Measurements from ENCODE around the gene TGDS.
"Not testable (repeated sequence)": the region's sequence is repeated elsewhere in the genome, so short reads cannot be mapped to it uniquely, and the experiment has no call there.

The TGDS gene, protein sequence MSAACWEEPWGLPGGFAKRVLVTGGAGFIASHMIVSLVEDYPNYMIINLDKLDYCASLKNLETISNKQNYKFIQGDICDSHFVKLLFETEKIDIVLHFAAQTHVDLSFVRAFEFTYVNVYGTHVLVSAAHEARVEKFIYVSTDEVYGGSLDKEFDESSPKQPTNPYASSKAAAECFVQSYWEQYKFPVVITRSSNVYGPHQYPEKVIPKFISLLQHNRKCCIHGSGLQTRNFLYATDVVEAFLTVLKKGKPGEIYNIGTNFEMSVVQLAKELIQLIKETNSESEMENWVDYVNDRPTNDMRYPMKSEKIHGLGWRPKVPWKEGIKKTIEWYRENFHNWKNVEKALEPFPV

DNA sequence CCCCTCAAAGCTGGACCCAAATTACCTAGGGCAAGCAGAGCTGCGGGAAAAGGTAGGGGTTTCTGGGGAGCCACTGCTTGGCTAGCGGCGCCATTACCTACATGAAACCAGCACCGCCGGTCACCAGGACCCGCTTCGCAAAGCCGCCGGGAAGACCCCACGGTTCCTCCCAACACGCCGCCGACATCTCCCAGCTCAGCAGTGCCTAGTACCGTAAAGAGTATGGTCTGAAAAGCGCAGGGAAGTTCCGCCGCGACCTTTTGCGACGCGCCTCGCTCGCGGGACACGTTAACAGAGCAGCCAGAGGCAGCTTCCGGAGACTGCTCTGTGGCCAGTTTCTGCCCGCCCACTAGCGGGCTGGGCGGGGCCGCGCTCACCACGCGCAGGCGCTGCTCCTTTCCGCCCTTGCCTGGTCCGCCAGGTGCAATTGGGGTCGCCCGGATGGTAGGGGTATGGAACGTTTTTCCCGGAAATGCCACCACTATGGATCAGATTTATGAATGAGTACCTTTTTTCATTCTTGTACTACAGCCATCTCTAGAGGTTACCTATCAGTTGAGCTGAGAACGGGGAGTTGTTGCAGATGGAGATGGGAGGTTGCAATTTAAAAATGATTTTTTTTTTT lies at the start of gene TGDS:
Gene TGDS, minus strand, starts transcription at position 203 of the 625 bp plus-strand sequence. Its CDS starts 16 bp downstream, at position 187.
- DNase-seq (ENCODE audit: low spot score in 2 of 2) = peak; percentile 90 to 94
- Histone ChIP-seq H3K36me3 (replicated peaks) (peaks cover 23% of the 10 kb centered on the region), H3K27me3 (ENCODE audit: low read depth) (no peaks in the 10 kb centered on the region), H3K4me3 (peak within 1 kb of the TSS; percentile 92), H3K4me1 (no peaks in the 10 kb centered on the region; the same call in 1 of the 2 replicates), H3K9me3 (no peaks in the 10 kb centered on the region)
- in situ Hi-C loops (cut with MboI; ENCODE audit: low sequenced_read_pairs) = no loop called here

DNA sequence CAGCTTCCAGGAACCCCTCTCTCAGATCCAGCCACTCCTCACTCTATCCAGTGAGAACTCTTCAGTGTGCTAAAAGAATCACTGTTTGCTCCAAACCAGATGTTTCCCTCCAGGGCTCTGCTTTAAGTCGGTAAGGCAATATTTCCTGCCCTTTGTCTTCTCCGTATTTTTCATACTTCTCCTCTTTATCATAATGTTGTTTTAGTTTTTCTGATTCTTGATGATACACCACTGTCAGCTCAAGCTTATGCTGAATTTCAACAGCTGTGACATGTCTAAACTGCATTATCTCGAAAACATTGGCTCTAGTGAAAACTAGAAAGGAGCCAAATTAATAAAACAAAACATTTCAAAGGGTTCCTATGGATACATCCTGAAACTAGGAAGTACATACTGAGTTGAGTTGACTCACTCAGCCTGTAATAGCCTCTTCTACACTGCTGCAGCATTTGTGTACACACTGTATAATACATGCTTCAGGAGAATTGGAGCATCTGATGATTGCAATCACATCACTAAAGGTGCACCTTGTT lies 45.5 kb upstream of the TGDS start:
- H3K4me1 ChIP-seq = no peaks in the 10 kb centered on the region
- in situ Hi-C loops (cut with MboI; ENCODE audit: low sequenced_read_pairs) = loop anchor here (25.0 kb wide), 1 partner anchor 771 kb away; no protein-coding TSS in a partner anchor
- no peak overlapping the region for H3K4me3 ChIP-seq
- H3K27me3 ChIP-seq (ENCODE audit: low read depth) = no peaks in the 10 kb centered on the region
- no peaks in the 10 kb centered on the region for H3K9me3 ChIP-seq
- DNase-seq (ENCODE audit: low spot score in 2 of 2) = no peak
- H3K36me3 ChIP-seq (replicated peaks) = no peaks in the 10 kb centered on the region

DNA sequence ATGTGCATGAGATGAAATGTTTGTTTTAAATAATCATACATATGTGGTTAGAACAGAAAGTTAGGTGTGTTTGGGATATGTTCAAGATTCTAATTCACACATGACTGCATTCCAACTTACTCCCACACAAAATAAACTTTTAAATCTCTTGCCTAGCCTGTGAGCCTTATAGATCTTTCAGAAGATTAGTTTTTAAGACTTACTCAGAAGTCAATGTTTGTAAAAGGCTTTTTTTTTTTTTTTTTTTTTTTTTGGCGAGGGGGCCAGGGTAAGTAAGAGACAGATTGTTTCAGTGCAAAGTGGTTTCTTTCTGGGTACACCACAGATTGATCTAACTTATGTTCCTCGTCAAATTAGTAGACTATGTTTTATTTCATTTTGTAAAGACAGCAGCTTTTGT lies 44.8 kb upstream of the TGDS start:
- in situ Hi-C loops (cut with MboI; ENCODE audit: low sequenced_read_pairs) = loop anchor here (25.0 kb wide), 1 partner anchor 772 kb away; no protein-coding TSS in a partner anchor
- no peak for DNase-seq (ENCODE audit: low spot score in 2 of 2)
- no peaks in the 10 kb centered on the region for H3K27me3 ChIP-seq (ENCODE audit: low read depth)
- H3K4me3 ChIP-seq = no peak overlapping the region
- no peaks in the 10 kb centered on the region for H3K36me3 ChIP-seq (replicated peaks)
- H3K4me1 ChIP-seq = no peaks in the 10 kb centered on the region
- no peaks in the 10 kb centered on the region for H3K9me3 ChIP-seq

DNA sequence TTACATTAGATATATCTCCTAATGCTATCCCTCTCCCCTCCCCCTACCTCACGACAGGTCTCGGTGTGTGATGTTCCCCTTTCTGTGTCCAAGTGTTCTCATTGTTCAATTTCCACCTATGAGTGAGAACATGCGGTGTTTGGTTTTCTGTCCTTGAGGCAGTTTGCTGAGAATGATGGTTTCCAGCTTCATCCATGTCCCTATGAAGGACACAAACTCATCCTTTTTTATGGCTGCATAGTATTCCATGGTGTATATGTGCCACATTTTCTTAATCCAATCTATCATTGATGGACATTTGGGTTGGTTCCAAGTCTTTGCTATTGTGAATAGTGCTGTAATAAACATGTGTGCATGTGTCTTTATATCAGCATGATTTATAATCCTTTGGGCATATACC lies 41.7 kb upstream of the TGDS start:
- H3K36me3 ChIP-seq (replicated peaks); H3K9me3 ChIP-seq; H3K27me3 ChIP-seq (ENCODE audit: low read depth); H3K4me3 ChIP-seq; H3K4me1 ChIP-seq; DNase-seq (ENCODE audit: low spot score in 2 of 2): not testable (repeated sequence)
- in situ Hi-C loops (cut with MboI; ENCODE audit: low sequenced_read_pairs) = loop anchor here (25.0 kb wide), 1 partner anchor 775 kb away; no protein-coding TSS in a partner anchor

DNA sequence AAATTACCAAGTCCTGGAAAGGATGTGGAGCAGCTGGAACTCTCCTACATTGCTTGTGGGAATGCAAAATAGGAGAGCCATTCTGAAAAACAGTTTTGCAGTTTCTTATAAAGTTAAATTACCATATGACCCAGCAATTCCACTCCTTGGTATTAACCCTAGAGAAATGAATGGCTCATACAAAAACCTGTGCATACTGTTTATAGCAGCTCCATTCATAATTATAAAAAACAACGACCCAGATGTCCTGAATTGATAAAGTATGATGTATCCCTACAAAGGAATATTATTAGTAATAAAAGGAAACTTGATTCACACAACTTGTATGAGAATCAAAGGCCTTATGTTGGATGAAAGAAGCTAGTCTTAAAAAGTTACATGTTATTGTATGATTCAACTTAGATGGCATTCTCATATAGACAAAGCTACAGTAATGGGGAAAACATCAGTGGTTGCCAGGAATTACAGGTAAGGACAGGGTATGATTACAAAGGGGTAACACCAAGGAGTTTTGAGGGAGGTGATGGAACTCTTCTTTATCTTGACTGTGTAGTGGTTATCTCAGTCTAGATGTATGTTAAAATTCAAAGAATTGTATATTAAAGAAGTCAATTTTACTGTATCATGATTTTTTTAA lies 41.1 kb upstream of the TGDS start:
- Histone ChIP-seq H3K27me3 (ENCODE audit: low read depth) (no peaks in the 10 kb centered on the region), H3K9me3 (no peaks in the 10 kb centered on the region), H3K4me3 (no peak overlapping the region), H3K4me1 (no peaks in the 10 kb centered on the region), H3K36me3 (replicated peaks) (no peaks in the 10 kb centered on the region)
- in situ Hi-C loops (cut with MboI; ENCODE audit: low sequenced_read_pairs) = loop anchor here (25.0 kb wide), 1 partner anchor 775 kb away; no protein-coding TSS in a partner anchor
- DNase-seq (ENCODE audit: low spot score in 2 of 2) = no peak

DNA sequence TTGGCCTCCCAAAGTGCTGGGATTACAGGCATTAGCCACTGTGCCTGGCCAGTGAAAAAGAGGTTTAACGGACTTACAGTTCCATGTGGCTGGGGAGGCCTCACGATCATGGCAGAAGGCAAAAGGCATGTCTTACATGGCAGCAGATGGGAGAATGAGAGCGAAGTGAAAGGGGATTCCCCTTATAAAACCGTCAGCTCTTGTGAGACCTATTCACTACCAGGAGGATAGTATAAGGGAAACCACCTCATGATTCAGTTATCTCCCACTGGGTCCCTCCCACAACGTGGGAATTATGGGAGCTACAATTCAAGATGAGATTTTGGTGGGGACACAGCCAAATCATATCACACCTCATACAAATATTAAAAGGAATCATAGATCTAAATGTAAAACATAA lies 40.1 kb upstream of the TGDS start:
- H3K9me3 ChIP-seq; H3K4me3 ChIP-seq; H3K4me1 ChIP-seq; DNase-seq (ENCODE audit: low spot score in 2 of 2); H3K36me3 ChIP-seq (replicated peaks); H3K27me3 ChIP-seq (ENCODE audit: low read depth): not testable (repeated sequence)
- in situ Hi-C loops (cut with MboI; ENCODE audit: low sequenced_read_pairs) = loop anchor here (25.0 kb wide), 1 partner anchor 776 kb away; no protein-coding TSS in a partner anchor

DNA sequence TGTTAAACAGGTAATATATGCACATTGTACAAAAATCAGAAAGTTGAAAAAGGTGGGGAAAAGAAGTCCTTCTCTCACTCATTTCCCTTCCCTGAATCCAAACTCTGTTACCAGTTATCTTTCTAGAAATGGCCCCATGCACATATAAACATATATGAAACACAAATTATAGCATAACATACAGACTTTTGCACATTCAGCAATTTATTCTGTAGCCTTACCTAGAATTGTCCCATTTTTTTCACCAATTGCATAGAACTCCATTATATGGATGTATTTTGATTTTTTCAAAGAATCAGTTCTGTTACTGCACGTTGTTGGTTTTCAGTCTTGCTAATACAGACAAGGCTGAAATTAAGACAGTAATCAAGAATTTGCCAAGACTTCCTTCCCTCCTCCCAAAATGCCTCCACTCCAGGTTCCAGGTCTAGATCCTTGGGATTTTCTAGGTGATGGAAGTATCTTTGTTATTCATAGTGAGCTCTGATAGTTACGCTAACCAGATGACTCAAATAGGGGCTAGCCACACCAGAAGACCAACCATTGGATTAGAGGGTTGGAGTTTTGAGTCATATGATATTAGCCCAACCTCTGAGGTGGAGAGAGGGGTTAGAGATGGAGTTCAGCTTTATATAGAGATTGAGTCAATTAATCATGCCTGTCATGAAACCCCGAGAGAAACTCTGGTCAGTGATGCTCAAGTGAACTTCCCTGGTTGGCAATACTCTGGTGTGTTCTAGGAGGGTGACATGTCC lies 36.5 kb upstream of the TGDS start:
- Histone ChIP-seq H3K9me3 (no peaks in the 10 kb centered on the region), H3K27me3 (ENCODE audit: low read depth) (no peaks in the 10 kb centered on the region), H3K36me3 (replicated peaks) (peaks cover 5% of the 10 kb centered on the region; the same call in 1 of the 2 replicates), H3K4me1 (no peaks in the 10 kb centered on the region; the same call in 1 of the 2 replicates), H3K4me3 (no peak overlapping the region)
- in situ Hi-C loops (cut with MboI; ENCODE audit: low sequenced_read_pairs) = loop anchor here (25.0 kb wide), 1 partner anchor 780 kb away; no protein-coding TSS in a partner anchor
- no peak for DNase-seq (ENCODE audit: low spot score in 2 of 2)

DNA sequence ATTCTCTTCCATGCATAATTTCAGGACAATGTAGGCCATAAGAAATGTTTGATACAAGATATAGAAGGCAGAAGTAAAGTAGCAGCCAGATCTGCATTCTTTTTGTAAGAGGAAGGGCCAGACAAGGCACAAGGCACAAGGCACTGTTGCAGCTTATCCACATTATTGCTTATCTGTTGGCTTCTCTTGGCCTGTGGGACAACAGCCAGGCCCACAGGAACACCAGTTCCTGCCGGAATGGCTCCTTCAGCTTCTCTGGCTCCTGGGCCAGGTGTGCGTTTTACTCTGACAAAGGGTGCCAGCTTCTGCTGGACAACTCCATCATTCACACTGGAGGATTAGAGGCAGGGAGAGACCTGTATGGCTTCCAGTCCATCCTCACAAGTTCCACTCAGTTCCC lies 34.9 kb upstream of the TGDS start:
- DNase-seq (ENCODE audit: low spot score in 2 of 2) = no peak
- in situ Hi-C loops (cut with MboI; ENCODE audit: low sequenced_read_pairs) = loop anchor here (25.0 kb wide), 1 partner anchor 781 kb away; no protein-coding TSS in a partner anchor
- peaks cover 5% of the 10 kb centered on the region; the same call in 1 of the 2 replicates for H3K36me3 ChIP-seq (replicated peaks)

DNA sequence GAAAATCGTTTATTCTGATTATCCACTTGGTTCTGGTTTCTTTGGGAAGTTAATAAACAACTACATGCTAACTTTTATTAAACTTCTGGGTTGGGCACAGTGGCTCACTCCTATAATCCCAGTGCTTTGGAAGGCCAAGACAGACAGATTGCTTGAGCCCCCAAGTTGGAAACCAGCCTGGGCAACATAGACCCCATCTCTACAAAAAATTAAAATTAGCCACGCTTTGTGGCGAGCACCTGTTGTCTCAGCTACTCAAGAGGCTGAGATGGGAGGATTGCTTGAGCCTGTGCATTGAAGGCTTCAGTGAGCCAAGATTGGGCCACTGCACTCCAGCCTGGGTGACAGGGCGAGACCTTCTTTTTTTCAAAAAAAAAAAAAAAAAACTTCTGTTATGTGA lies 27.4 kb upstream of the TGDS start:
- in situ Hi-C loops (cut with MboI; ENCODE audit: low sequenced_read_pairs) = no loop called here
- peaks cover 12% of the 10 kb centered on the region for H3K36me3 ChIP-seq (replicated peaks)
- no peaks in the 10 kb centered on the region for H3K9me3 ChIP-seq
- no peak for DNase-seq (ENCODE audit: low spot score in 2 of 2)
- H3K4me1 ChIP-seq = no peaks in the 10 kb centered on the region
- no peak overlapping the region for H3K4me3 ChIP-seq
- no peaks in the 10 kb centered on the region for H3K27me3 ChIP-seq (ENCODE audit: low read depth)

More for the DNA sequence above, 34.9 kb upstream of the TGDS start:
- H3K27me3 ChIP-seq (ENCODE audit: low read depth) = no peaks in the 10 kb centered on the region
- H3K4me3 ChIP-seq = no peak overlapping the region
- H3K4me1 ChIP-seq = no peaks in the 10 kb centered on the region; the same call in 1 of the 2 replicates
- H3K9me3 ChIP-seq = no peaks in the 10 kb centered on the region

DNA sequence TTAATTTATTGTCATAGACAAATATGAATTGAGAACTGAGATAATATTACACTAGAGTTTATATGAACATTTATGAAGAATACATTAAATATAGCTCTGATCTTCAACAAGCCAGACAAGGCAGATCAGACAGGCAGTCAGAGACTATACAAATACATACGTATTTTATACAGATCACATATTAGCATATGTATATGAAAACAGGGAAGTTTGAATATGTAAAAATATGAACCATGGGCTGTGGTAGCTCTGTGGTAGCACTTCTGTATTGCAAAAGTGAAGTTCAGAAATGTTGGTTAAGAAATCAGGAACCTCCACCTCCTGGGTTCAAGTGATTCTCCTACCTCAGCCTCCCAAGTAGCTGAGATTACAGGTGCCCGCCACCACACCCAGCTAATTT lies 26.4 kb upstream of the TGDS start:
- Histone ChIP-seq H3K36me3 (replicated peaks) (peaks cover 7% of the 10 kb centered on the region), H3K4me3 (no peak overlapping the region), H3K27me3 (ENCODE audit: low read depth) (no peaks in the 10 kb centered on the region), H3K4me1 (no peaks in the 10 kb centered on the region), H3K9me3 (no peaks in the 10 kb centered on the region)
- in situ Hi-C loops (cut with MboI; ENCODE audit: low sequenced_read_pairs) = no loop called here
- DNase-seq (ENCODE audit: low spot score in 2 of 2) = no peak

DNA sequence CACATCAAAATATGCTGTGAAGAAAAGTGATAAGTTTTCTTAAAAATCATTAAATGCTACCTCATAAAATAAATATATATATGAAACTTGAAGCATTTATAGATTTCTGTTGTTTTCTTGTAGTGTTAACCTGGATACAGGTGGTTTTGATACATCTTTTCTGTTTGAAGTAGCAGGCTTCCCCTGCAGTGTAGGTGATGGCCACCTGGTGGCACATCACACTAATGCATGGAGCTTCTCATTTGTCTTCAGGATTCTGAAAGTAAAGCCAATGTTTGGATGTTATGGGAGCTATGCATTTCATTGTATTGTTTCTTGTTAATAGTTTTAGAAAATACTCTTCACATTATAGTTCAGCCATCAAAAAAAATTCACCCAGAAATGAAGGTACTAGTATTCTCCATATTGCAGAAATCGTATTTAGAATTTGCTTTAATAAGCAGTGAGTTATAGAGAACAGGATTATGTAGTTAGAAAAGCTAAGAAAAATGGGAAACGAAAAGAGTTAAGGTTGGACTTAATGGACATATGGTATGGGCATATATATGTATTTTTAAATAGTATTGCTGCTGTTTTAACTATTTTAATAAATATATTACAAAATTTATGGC lies 24.4 kb upstream of the TGDS start:
- no peak overlapping the region for H3K4me3 ChIP-seq
- H3K27me3 ChIP-seq (ENCODE audit: low read depth) = no peaks in the 10 kb centered on the region
- DNase-seq (ENCODE audit: low spot score in 2 of 2) = peak; percentile 51 to 60
- peaks cover 7% of the 10 kb centered on the region for H3K36me3 ChIP-seq (replicated peaks)
- H3K4me1 ChIP-seq = no peaks in the 10 kb centered on the region
- H3K9me3 ChIP-seq = no peaks in the 10 kb centered on the region
- in situ Hi-C loops (cut with MboI; ENCODE audit: low sequenced_read_pairs) = no loop called here

DNA sequence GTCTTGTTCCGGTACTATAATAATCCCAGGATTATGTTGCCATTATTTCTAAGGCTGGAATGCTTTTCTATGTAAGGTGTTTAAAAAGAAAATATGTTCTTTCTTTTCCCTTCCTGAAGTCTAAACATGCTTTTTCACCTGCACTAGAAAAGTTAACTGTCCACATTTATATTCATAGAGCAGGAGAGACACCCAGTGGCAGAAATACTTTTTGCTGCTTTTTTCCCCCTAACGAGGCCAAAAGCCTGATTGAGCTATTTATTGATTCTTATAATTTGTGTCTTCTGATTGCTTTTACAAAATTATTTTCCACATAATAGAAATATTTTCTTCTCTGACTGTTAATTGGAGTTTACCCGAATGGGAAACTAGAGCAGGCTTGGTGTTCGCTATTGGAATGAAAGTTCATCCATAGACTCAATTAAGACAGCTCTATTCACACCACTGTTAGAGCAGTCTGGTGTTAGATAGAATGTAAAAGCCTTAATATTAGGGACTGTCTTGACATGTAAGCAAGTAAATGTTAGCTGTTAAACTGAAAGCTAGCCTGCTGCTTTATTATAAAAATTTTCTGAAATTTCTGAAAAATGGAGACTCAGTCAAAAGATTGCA lies 21.5 kb upstream of the TGDS start:
- no peaks in the 10 kb centered on the region for H3K4me1 ChIP-seq
- peak; percentile 41 to 63 for DNase-seq (ENCODE audit: low spot score in 2 of 2)
- in situ Hi-C loops (cut with MboI; ENCODE audit: low sequenced_read_pairs) = no loop called here
- no peaks in the 10 kb centered on the region for H3K27me3 ChIP-seq (ENCODE audit: low read depth)
- H3K9me3 ChIP-seq = no peaks in the 10 kb centered on the region
- H3K36me3 ChIP-seq (replicated peaks) = peaks cover 14% of the 10 kb centered on the region; the same call in 1 of the 2 replicates
- no peak overlapping the region for H3K4me3 ChIP-seq

All from HAP-1 (cell line).